Stimulated activated CD8-positive, alpha-beta memory T cell treated with anti-CD3 and anti-CD28 coated beads, Interleukin-4, amount 100 ng/mL, for 48 hours (primary cell): Measurements from ENCODE around the gene NFE2L1.
A peak's percentile ranks its signal among the peaks of the same experiment; 100 is the strongest.
"Not testable (repeated sequence)": the region's sequence is repeated elsewhere in the genome, so short reads cannot be mapped to it uniquely, and the experiment has no call there.

Source experiments
- DNase-seq: peaks from one replicate; pipeline ENCODE4 v3.0.0-alpha.2; 2020

NFE2L1 gene

DNA sequence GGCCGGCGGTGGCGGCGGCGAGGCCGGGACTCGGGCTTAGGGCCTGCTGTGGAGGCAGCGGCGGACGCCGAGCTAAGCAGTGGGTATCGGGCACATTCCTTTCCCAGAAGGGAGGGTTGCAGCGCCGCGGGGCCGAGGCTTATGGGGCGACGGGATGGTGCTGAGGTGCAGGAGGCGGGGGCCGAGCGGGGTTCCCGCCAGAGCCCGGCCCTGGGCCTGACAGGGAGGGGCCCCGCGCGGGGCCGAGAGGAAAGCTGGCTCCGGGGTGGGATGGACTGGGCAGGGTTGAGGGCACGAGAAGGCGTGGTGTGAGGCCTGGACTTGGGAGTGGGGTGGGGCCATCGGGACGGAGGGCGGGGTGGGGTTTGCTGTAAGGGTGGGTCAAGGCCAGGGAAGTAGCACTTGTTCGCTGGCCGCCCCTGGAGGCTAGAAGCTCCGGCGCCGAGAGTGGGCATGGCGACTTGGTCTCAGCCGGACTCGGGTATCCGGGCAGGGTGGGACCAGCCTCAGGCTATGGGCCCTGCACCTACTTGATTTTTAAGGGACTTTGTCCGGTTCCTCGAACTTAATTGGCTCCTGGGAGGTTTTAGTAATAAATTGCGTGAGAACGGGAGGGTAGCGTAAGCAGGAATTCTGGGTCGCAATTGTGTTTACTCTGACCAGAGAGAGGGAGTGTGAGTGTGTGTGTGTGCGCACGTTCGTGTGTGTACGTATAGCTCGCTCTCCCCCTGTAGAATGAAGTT is 396 bp downstream of the NFE2L1 start:
- peak; percentile 79 for DNase-seq

DNA sequence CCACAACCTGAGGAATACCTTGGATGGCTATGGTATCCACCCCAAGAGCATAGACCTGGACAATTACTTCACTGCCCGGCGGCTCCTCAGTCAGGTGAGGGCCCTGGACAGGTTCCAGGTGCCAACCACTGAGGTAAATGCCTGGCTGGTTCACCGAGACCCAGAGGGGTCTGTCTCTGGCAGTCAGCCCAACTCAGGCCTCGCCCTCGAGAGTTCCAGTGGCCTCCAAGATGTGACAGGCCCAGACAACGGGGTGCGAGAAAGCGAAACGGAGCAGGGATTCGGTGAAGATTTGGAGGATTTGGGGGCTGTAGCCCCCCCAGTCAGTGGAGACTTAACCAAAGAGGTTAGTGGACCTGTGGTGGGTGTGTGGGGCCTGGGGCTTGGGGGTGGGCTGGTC is 3.1 kb downstream of the NFE2L1 start:
- no peak for DNase-seq

DNA sequence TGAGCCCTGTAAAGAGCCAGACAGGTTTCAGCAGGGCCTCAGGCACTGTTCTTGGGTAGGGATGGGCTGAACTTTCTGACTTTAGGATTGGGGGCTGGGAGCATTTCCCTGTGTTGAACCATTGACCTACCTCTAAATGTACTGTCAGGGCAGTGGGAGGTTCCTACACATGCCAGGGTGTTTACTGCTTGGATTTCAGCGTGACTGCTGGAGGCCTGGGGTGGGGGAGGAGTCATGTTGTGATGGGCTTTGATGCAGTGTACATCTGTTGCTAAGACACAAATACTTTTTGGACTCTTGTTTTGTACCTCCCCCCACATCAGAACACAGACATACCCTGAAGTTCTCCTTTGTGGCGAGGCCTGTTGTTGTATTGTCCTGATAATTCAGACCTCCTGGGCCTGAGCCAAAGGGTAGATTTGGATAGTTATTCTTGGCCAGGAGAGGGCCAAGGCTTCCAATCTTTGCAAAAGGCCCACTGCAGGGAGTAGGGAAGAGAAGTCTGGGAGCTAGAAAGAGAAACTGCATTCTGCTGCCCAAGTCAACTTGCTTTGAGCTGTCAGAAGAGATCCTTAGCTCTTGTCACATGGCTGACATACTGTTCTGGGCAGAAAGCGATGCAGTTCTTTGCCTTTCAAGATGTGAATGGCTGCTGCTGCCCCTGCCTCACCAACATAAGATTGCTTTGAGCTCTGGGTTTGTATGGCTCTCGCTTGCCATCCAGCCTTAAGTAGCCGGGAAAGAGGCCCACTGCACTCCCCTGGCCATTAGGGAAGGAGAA is 3.7 kb downstream of the NFE2L1 start:
- no peak for DNase-seq

DNA sequence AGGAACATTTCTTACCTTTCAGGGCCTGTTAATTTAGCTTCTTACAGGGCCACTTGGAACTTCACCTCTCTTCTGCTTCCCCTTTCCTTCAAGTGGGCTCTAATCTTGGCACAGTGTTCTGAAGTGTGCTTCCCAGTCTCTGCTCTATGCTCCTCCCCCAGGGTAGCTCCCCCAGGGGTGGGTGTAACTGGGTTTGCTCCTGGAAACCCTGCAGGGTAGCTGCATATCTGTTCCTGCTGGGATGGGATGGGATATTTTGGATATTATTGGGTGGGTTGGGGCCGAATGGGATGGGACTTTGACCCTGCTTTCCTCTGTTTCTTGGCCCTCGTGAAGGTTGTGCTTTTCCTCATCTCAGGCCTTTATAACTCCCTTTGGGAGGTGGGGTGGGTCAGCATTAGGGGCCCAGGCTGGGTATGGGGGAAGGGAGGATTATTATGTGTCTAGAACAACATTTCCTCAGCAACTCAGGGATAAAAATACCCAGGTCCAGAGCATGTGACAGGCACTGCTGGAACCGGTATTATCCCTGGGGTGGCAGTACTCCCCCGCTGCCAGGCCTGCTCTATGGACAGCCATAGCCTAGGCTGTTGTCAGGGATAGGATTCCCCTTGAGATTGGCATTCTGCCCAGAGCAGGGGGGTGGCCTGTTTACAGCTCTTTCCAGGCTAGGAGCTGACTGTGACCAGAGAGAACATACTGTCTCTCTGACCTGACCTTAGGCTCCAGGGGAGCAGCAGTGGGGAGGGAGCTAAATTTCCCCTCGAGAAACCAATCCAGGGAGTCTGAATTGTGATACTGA is 5.0 kb downstream of the NFE2L1 start:
- DNase-seq, result no peak

DNA sequence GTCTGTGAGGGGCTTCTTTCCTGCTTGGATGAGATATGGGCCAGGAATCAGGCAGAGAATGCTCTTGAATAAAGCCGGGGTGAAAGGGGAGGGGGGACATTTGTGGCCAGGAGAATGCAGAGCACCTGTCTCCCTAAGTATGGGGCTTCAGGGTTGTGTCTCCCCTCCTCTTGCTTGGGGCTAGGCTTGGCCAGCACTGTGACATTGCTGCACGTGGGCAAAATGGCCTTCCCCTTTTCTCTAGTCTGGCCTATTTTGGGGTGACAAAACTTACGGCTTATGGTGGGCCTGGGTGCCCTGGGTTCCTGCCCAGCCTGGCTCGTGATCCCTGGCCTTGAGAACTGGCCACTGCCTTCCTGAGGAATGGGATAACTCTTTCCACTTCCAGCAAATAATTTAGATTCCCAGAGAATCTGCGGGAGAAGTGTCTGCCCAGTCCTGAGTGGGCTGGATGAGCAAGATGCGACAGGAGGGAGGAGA is 5.6 kb downstream of the NFE2L1 start:
- DNase-seq, result no peak

DNA sequence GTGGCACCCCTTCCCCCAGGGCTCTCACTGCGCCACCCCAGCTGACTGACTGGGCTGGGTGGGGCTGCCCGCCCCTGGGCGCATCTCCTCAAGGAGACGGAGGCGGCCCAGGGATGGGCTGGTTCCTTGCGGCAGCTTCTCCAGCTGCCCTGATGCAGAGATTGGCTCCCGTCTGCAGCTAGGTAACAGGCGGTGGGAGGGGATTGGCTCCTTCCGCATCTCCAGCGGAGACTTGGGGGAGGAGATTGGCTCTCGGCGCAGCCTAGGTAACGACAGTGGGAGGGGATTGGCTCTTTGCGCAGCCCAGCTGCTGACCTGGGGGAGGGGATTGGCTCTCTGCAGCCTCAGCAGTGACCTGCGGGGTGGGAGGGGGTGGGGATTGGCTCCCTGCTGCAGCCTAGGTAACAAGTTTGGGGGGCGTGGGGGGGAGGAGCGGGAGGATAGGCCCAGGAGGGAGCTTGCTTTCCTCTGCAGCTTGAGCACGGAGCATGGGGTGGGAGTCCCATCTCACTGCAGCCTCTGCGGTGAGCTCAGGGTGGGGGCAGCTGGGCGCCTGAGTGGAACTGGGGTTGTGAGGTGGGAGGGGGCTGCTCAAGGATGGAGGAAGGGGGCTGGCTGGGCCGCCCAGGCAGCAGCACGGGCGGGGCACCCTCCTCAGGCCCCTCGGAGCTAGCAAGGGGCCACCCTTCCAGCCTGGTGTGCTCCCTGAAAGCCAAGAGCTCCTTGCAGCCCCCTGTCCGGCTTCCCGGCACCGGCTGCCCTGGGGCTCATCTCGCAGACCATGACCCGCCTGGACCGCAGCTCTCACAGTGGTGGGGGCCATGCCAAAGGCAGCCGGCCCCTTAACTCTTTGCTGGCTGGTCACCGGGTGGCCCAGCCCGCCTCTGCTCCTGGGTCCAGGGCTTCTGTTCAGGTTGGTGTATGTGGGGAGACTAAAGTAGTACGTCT is 6.4 kb downstream of the NFE2L1 start:
- no peak for DNase-seq

DNA sequence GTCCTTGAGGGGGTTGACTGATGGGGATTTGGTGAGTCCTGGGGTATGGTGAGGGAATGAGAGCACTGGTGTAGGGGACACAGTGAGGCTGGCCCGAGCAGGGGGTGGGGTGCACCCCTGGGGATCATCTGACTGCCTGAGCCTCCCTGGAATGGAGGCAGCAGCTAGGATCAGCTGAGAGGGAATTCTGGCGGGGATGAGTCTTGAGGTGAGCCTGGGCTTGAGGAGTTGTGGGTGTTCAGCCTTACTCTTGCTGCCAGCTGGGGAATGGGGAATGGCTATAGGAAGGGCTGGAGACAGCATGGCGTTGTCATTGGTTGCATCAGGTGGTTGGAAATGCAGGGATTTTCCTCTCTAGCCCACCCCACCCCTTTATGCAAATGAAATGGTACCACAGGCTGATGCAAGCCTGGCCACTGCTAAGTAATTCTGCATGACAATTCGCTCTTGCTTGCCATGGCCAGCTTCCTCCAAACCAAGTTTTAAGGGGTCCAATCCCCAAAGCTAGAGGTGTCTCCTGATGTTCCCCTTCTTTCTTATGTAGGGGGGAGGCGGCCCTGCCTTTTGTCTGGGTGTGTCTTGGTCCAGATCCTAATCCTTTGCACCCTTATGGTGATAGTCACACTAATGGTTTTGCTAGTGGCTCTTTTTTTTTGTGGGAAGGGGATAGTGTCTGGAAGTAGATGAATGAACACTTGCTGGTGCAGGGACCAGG is 7.5 kb downstream of the NFE2L1 start:
- DNase-seq, result peak; percentile 69

DNA sequence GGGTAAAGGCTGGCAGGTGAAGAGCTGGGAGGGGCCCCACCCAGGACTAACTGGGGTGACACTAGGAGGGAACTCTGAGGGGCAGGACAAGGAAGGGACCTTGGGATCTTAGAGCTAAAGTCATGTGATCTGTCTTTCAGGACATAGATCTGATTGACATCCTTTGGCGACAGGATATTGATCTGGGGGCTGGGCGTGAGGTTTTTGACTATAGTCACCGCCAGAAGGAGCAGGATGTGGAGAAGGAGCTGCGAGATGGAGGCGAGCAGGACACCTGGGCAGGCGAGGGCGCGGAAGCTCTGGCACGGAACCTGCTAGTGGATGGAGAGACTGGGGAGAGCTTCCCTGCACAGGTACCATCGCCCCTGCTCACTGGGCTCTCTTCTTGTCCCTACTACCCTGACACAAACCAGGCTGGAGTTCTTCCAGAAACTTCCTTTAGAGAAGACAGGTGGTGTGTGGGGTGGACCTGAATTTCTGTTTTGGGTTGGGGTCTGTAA is 8.1 kb downstream of the NFE2L1 start:
- DNase-seq, result no peak

DNA sequence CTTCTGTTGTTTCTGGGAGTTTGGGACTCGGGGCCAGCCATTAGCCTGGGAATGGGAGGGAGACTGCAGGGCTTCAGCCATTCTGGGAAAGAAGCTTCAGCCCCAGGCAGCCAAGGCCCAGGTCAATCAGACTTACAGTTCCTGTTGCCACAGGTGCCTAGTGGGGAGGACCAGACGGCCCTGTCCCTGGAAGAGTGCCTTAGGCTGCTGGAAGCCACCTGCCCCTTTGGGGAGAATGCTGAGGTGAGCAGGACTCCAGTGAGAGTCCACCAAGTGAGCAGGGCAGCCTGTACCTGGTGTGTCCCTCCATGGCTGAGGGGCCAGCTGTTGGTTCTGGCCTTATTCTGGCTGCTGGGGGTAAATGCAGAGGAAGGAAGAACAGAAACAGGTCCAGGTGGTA is 8.7 kb downstream of the NFE2L1 start:
- no peak for DNase-seq

DNA sequence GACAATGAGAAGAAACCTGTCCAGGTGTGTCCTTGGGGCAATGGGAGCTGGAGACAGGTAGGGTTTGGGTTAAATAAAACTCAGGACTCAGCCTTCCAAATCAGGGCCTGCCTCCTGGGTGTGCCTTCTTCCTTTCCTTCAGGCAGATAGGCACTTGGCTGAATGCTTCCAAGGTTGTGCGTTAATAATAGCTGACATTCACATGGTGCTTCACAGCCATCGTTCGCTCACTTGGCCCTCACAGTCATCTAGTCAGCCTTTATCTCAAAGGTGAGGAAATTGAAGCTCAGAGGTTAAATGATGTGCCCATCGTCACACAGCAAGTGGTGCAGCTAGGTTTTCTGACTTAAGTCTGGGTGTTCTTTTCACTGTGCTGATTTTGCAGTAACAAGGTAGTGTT is 9.5 kb downstream of the NFE2L1 start:
- no peak for DNase-seq

DNA sequence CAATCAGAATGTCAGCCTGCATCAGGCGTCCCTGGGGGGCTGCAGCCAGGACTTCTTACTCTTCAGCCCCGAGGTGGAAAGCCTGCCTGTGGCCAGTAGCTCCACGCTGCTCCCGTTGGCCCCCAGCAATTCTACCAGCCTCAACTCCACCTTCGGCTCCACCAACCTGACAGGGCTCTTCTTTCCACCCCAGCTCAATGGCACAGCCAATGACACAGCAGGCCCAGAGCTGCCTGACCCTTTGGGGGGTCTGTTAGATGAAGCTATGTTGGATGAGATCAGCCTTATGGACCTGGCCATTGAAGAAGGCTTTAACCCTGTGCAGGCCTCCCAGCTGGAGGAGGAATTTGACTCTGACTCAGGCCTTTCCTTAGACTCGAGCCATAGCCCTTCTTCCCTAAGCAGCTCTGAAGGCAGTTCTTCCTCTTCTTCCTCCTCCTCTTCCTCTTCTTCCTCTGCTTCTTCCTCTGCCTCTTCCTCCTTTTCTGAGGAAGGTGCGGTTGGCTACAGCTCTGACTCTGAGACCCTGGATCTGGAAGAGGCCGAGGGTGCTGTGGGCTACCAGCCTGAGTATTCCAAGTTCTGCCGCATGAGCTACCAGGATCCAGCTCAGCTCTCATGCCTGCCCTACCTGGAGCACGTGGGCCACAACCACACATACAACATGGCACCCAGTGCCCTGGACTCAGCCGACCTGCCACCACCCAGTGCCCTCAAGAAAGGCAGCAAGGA is 10.4 kb downstream of the NFE2L1 start:
- DNase-seq, result no peak

DNA sequence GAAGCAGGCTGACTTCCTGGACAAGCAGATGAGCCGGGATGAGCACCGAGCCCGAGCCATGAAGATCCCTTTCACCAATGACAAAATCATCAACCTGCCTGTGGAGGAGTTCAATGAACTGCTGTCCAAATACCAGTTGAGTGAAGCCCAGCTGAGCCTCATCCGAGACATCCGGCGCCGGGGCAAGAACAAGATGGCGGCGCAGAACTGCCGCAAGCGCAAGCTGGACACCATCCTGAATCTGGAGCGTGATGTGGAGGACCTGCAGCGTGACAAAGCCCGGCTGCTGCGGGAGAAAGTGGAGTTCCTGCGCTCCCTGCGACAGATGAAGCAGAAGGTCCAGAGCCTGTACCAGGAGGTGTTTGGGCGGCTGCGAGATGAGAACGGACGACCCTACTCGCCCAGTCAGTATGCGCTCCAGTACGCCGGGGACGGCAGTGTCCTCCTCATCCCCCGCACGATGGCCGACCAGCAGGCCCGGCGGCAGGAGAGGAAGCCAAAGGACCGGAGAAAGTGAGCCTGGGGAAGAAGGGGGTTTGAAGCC is 11.0 kb downstream of the NFE2L1 start:
- DNase-seq, result no peak

DNA sequence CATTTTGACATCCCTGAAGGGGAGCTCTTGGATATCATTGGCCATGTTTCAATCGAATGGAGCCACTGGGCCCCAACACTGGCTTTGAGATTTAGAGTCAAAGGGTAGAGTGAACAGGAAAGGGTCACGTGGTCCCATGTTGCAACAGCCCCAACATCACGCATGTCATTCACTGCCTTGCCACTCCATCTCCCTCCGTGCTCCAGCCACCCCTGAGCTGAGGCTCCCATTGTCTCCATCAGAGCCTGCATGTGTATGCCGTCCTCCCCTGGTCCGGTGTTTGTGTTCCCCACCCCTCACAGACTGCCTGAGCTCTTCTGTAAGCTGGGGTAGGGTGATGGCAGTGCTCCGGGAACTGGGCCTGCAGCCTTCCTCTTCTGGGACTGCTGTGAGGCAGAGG is 12.1 kb downstream of the NFE2L1 start:
- no peak for DNase-seq

DNA sequence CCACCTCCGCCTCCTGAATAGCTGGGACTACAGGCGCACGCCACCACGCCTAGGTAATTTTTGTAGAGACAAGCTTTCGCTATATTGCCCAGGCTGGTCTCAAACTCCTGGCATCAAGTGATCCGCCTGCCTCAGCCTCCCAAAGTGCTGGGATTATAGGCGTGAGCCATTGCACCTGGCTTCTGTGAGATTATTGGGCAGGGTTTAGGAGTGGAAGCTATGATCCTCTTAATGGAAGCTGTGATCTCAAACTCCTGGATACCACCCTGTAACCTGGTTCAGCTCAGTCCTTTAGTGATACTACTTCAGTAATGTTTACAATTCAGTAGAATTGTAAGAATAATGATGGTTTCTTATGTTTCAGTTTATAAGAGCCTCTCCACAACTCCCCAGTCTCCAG is 14.1 kb downstream of the NFE2L1 start:
- no peak for DNase-seq

DNA sequence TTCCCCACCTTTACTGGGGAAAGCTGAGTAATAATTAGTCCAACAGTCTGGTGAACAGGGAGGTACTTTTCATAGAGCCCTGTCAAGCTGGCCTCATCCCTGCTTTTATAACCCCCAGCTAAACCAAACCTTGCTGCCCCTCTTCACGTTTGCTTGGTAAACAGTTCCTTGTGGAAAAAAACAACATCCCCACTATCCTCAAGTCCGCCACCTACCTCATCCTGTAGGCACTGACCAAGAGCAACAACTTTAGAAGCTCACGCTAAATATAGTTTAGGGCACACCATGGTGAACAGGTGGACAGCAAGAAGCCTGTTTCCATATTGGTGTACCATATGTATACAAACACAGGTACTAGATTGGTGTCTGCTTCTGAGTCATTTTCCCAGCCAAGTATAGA is 16.5 kb downstream of the NFE2L1 start:
- DNase-seq, result no peak

DNA sequence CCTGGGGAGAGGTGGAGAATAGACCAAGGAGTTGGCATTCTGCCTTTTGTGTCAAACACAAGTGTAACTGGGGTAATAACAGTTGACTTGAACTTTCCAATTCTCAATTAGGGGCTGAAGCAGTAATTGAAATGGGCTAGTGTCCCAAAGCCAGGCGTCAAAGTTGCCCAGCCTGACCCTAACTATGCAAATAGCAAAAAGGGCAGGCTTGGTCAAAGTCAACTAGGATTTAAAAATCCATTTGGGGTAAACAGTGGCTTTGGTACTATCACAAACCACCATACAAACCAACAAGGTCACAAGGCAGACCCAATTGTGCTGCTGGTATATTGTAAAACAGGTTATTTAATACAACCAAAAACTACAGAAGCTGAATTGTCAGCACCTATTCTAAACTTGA is 18.0 kb downstream of the NFE2L1 start:
- DNase-seq, result no peak

DNA sequence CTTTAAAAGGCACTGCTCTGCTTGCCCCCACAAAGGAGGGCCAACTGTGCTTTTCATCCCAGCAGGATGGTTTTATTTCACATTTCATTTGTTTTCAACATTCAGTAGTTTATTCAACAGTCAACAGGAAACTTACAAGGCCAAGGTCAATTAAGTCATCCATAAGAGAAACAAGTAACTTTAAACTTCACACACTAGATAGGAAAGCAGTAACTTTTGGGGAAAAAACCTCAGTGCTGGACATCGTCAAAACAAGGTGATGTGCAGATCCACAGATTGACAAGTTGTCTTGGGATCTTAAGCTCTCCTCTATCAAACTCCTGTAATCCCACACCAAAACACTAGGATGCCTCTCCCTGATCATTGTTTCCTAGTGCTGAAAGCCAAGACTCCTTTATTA is 18.5 kb downstream of the NFE2L1 start:
- no peak for DNase-seq

DNA sequence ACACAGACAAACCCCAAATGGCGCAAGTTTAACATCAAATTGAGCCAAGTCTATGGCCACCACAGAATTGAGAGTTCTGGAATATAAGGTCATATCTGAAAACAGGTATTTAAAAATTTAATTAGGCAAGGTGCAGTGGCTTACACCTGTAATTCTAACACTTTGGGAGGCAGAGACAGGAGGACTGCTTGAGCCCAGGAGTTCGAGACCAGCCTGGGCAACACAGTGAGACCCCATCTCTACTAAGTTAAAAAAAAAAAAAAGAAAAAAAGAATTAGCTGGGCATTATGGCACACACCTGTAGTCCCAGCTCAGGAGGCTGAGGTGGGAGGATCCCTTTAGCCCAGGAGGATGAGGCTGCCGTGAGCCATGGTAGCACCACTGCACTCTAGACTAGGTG is 19.1 kb downstream of the NFE2L1 start:
- DNase-seq, result no peak

DNA sequence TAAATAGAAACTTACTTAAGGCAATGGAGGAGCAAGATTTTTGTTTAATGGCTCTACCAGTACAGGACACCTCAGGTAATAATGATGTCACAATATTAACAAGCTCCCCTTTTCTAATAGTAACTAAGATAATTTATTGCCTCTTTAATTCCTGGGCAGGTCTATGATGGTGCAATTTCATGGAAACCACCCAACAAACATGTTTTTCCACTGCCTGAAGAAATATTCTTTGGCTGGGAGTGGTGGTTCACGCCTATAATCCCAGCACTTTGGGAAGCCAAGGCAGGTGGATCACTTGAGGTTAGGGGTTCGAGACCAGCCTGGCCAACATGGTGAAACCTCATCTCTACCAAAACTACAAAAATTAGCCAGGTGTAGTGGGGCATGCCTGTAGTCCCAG is 19.6 kb downstream of the NFE2L1 start:
- not testable (repeated sequence) for DNase-seq

DNA sequence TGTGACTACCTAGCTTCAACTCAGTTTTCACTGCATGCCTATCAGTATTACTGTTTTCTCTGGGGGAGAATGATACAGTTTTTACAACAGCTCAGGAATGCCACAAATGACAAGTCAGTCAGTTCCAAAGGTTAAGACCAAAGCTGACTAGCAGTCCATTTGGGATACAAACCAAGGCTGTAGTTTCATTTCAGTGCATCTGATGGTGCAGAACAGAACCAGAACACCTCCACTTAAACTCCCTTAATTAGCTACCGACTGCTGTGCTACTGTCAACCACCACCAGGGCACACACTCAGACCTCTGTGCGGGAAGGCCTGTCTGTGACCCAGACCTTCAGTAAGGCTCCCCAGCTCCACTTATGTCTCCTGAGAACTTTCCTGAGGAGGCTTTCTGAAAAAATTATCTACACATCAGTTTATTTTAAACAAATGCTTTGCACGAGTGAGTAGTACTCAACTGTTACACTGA is 20.4 kb downstream of the NFE2L1 start:
- DNase-seq, result no peak
